OCI-LY7 (cell line): ENCODE data around the gene POU2AF2. TPM values are rescaled to one million over a fixed set of nuclear protein-coding genes. Genes with fewer than 3 reads are reported as not detected.

Source experiments
- BruUV-seq: library from RNA; stranded (reverse); fragments of 400-500 nt; replicated peaks from 2 replicates; lab custom pipeline; 2021; lab: Mats Ljungman, UMichigan
- CTCF ChIA-PET: fragments of 300-600 bp; sonication (Branson Sonifier 250); formaldehyde crosslinking; loops from one replicate; lab custom pipeline; 2022; ENCODE audit warnings: antibody characterized with exemption; ENCODE audit not compliant: unreplicated experiment; lab: Charles Lee
- POLR2A ChIA-PET: fragments of 300-600 bp; sonication (Branson Sonifier 250); formaldehyde crosslinking; loops from one replicate; lab custom pipeline; 2022; ENCODE audit warnings: antibody characterized with exemption; lab: Charles Lee
- DNase-seq: peaks from one replicate; pipeline ENCODE4 v3.0.0-alpha.2; 2015; ENCODE audit warnings: low spot score
- H2AFZ ChIP-seq: fragments of 200-600 bp; sonication (generic), shearing (Covaris generic); 2 replicates; pipeline ENCODE4 v1.6.1; 2014; ENCODE audit warnings: mild to moderate bottlenecking, antibody characterized with exemption, low read length, moderate library complexity
- H3K27ac ChIP-seq: fragments of 200-600 bp; sonication (generic); 2 replicates; pipeline ENCODE4 v1.5.1; 2014; ENCODE audit warnings: mixed run types, low read depth, mild to moderate bottlenecking, moderate library complexity, low read length, inconsistent platforms; ENCODE audit not compliant: poor library complexity, severe bottlenecking
- H3K36me3 ChIP-seq: fragments of 200-600 bp; sonication (generic); 2 replicates; pipeline ENCODE4 v1.6.1; 2014; ENCODE audit warnings: mild to moderate bottlenecking, antibody characterized with exemption, low read length, moderate library complexity, mixed read lengths; ENCODE audit not compliant: insufficient read depth
- H3K4me1 ChIP-seq: fragments of 200-600 bp; sonication (generic); 2 replicates; pipeline ENCODE4 v1.5.1; 2014; ENCODE audit warnings: mild to moderate bottlenecking, low read length; ENCODE audit not compliant: insufficient read depth, poor library complexity, severe bottlenecking
- H3K4me2 ChIP-seq: fragments of 200-600 bp; sonication (generic); 2 replicates; pipeline ENCODE4 v1.6.1; 2014; ENCODE audit warnings: mild to moderate bottlenecking, low read length
- H3K4me3 ChIP-seq: fragments of 200-600 bp; sonication (generic); 2 replicates; pipeline ENCODE4 v1.5.1; 2014; ENCODE audit warnings: mild to moderate bottlenecking, low read depth, low read length; ENCODE audit not compliant: poor library complexity, severe bottlenecking
- H3K79me2 ChIP-seq: fragments of 200-600 bp; sonication (generic); 2 replicates; pipeline ENCODE4 v1.6.1; 2016; ENCODE audit warnings: low read depth, mild to moderate bottlenecking, low read length, moderate library complexity, mixed read lengths; ENCODE audit not compliant: insufficient read depth
- H3K9me2 ChIP-seq: fragments of 200-600 bp; sonication (generic); 2 replicates; pipeline ENCODE4 v1.6.1; 2016; ENCODE audit warnings: mild to moderate bottlenecking, low read length, mixed read lengths; ENCODE audit not compliant: insufficient read depth
- H3K9me3 ChIP-seq: fragments of 200-600 bp; sonication (generic); 2 replicates; pipeline ENCODE4 v1.6.1; 2014; ENCODE audit warnings: mild to moderate bottlenecking, mixed run types, low read length, mixed read lengths
- H4K20me1 ChIP-seq: fragments of 200-600 bp; sonication (generic); 2 replicates; pipeline ENCODE4 v1.6.1; 2014; ENCODE audit warnings: mild to moderate bottlenecking, antibody characterized with exemption, low read length, moderate library complexity, mixed read lengths; ENCODE audit not compliant: insufficient read depth
- CTCF ChIP-seq: fragments of 200-600 bp; sonication (generic); conservative IDR thresholded peaks from 2 replicates; pipeline ENCODE4 v1.5.1; 2014; ENCODE audit warnings: mild to moderate bottlenecking, antibody characterized with exemption, low read length, moderate library complexity, mixed read lengths
- EZH2phosphoT487 ChIP-seq: fragments of 200-600 bp; sonication (generic); IDR thresholded peaks from 2 replicates; pipeline ENCODE4 v1.6.1; 2018; ENCODE audit warnings: low read depth, borderline replicate concordance, mild to moderate bottlenecking, mixed run types, antibody characterized with exemption, low read length, moderate library complexity, mixed read lengths
- intact Hi-C: fragments of 100-400 bp; cut with micrococcal nuclease; formaldehyde crosslinking; loops from one replicate; pipeline ENCODE4 v1.10.0; 2022; ENCODE audit not compliant: unreplicated experiment
- total RNA-seq, 2 experiments: library from RNA; depleted of rRNA in 1 of 2; stranded (reverse); fragments of >200 nt in 1 of 2; shearing (Covaris generic) in 1 of 2; gene quantifications; 2 replicates each; pipeline ENCODE4 v1.2.3, GENCODE V29; 2014 to 2022

The POU2AF2 gene
- total RNA-seq, 2 experiments from 2014 or later: not detected

GRCh38 chr11:111231836-111232235 lies 13.7 kb upstream of the POU2AF2 start:
- H3K4me1 ChIP-seq: peaks cover 27% of the 10 kb centered on the region
- H4K20me1 ChIP-seq: no peaks in the 10 kb centered on the region
- H3K36me3 ChIP-seq: no peaks in the 10 kb centered on the region
- no peaks in the 10 kb centered on the region for H3K79me2 ChIP-seq
- no peak overlapping the region for H3K4me2 ChIP-seq
- no peak for DNase-seq
- intact Hi-C loops: loop anchor here (1.0 to 10.0 kb wide), 3 partner anchors 191 to 1027 kb away; no protein-coding TSS in a partner anchor
- no peaks in the 10 kb centered on the region for H3K9me2 ChIP-seq
- ChIA-PET CTCF (no interaction called here), POLR2A (interaction anchor here (0.9 to 1.4 kb wide), 3 partner anchors 18 to 197 kb away, joined by 3 read pairs; no protein-coding TSS in a partner anchor)
- H3K9me3 ChIP-seq: no peaks in the 10 kb centered on the region
- H3K27ac ChIP-seq: no peak overlapping the region
- no peak for TF ChIP-seq EZH2phosphoT487
- TF ChIP-seq CTCF: no peak
- no peak overlapping the region for H3K4me3 ChIP-seq
- no peak overlapping the region for H2AFZ ChIP-seq
- no TSS peak for BruUV-seq

- H3K27ac ChIP-seq: no peak overlapping the region
- H3K9me2 ChIP-seq: no peaks in the 10 kb centered on the region
- TF ChIP-seq CTCF (no peak), EZH2phosphoT487 (no peak)
- DNase-seq: no peak
- no peaks in the 10 kb centered on the region for H3K36me3 ChIP-seq
- H3K4me3 ChIP-seq: no peak overlapping the region
- ChIA-PET POLR2A (interaction anchor here (0.6 to 2.3 kb wide), 4 partner anchors 12 to 463 kb away, joined by 3 to 5 read pairs (median 3); no protein-coding TSS in a partner anchor), CTCF (no interaction called here)
- peak overlapping the region; percentile 19 for H3K4me2 ChIP-seq
- H4K20me1 ChIP-seq: no peaks in the 10 kb centered on the region
- no TSS peak for BruUV-seq
- intact Hi-C loops: loop anchor here (10.0 kb wide), 2 partner anchors 462 to 1032 kb away; no protein-coding TSS in a partner anchor
- no peaks in the 10 kb centered on the region for H3K9me3 ChIP-seq
- H3K4me1 ChIP-seq: peaks cover 3% of the 10 kb centered on the region
- no peaks in the 10 kb centered on the region for H3K79me2 ChIP-seq
- H2AFZ ChIP-seq: peak overlapping the region; percentile 62
Observed at GRCh38 chr11:111236383-111236782, 9.1 kb upstream of the POU2AF2 start.

- H3K79me2 ChIP-seq: no peaks in the 10 kb centered on the region
- no peaks in the 10 kb centered on the region for H3K9me2 ChIP-seq
- intact Hi-C loops: loop anchor here (10.0 kb wide), 2 partner anchors 463 to 1033 kb away; no protein-coding TSS in a partner anchor
- no peaks in the 10 kb centered on the region for H3K9me3 ChIP-seq
- POLR2A ChIA-PET: no interaction called here
- H3K4me1 ChIP-seq: peaks cover under 1% of the 10 kb centered on the region
- H3K4me3 ChIP-seq: no peak overlapping the region
- CTCF ChIA-PET: no interaction called here
- BruUV-seq: no TSS peak
- H2AFZ ChIP-seq: no peak overlapping the region
- H3K36me3 ChIP-seq: no peaks in the 10 kb centered on the region
- TF ChIP-seq EZH2phosphoT487: no peak
- TF ChIP-seq CTCF: no peak
- DNase-seq: no peak
- H3K27ac ChIP-seq: no peak overlapping the region
- H3K4me2 ChIP-seq: no peak overlapping the region
- no peaks in the 10 kb centered on the region for H4K20me1 ChIP-seq
Observed at GRCh38 chr11:111237926-111238325, 7.6 kb upstream of the POU2AF2 start.
